Ovary (tissue), 3 donors: Measurements from ENCODE around the gene PTPN18.

Experiments
- POLR2A ChIP-seq: fragments of 450-650 bp; IDR thresholded peaks from one replicate; pipeline ENCODE4 v1.6.1; 2017; ENCODE audit warnings: antibody characterized with exemption, mild to moderate bottlenecking, moderate library complexity
- TF ChIP-seq, protein P1 (sequence below), 3 donors: fragments of 450-650 bp in 2 of 3; fragments of 200-600 bp in 1 of 3; IDR thresholded peaks; one replicate each; pipeline versions ENCODE4 v1.5.1 to v1.8.0; 2016 to 2022; ENCODE audit warnings: antibody characterized with exemption in 3 of 3, mild to moderate bottlenecking in 1 of 3
- donor health status: DM: no; HTN: no; CAD: no.

DNA sequence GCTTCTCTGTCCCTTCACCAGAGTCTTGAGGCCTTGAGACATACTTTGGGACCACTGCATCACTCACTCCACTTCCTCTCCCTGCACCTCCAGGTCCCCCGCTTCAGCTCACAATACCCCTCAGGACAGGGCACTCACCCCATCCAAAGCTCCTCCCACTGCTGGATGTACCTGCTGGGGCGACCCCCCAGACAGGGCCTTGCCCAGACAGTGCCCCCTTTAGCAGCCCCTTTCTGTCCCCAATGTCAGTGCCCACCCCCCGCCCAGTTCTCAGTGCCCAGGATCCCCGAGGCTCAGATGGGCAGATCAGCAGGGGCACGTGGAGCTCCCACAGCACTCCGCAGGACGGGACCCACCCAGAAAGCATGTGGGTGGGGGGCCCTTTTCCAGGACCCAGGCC, 37.0 kb upstream of the PTPN18 start:
- TF ChIP-seq, protein P1, sequence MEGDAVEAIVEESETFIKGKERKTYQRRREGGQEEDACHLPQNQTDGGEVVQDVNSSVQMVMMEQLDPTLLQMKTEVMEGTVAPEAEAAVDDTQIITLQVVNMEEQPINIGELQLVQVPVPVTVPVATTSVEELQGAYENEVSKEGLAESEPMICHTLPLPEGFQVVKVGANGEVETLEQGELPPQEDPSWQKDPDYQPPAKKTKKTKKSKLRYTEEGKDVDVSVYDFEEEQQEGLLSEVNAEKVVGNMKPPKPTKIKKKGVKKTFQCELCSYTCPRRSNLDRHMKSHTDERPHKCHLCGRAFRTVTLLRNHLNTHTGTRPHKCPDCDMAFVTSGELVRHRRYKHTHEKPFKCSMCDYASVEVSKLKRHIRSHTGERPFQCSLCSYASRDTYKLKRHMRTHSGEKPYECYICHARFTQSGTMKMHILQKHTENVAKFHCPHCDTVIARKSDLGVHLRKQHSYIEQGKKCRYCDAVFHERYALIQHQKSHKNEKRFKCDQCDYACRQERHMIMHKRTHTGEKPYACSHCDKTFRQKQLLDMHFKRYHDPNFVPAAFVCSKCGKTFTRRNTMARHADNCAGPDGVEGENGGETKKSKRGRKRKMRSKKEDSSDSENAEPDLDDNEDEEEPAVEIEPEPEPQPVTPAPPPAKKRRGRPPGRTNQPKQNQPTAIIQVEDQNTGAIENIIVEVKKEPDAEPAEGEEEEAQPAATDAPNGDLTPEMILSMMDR (IDR thresholded peaks at IDR 0.05): no peak
- TF ChIP-seq POLR2A: no peak
